Measurements from ENCODE around the gene CHMP2B.
A peak's percentile ranks its signal among the peaks of the same experiment; 100 is the strongest.
"Not testable (repeated sequence)": the region's sequence is repeated elsewhere in the genome, so short reads cannot be mapped to it uniquely, and the experiment has no call there.

Gene CHMP2B

GRCh38 chr3:87233805-87234204 lies 6.7 kb downstream of the CHMP2B start:
- no peak for DNase-seq (ENCODE audit: low read depth)

DNA sequence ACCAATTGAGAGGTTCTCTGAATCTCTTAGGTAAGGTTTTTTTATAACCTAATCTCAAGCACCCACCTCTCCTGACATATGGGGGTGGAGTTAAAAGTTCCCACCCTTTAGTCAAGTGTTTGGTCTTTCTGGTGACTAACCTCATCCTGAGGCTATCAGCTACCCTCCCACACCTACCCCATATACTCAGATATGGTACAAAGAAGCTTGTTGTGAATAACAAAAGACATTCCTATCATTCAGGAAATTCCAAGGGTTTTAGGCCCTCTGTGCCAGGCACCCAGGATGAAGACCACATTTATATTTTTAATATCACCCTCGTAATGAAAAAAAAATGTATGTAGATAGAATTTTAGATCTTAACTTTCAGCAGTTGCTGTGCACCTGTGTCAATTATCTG lies 9.0 kb downstream of the CHMP2B start:
- DNase-seq (ENCODE audit: low read depth): no peak

- no peak for DNase-seq (ENCODE audit: low read depth)
Observed at GRCh38 chr3:87246662-87247429, 19.7 kb downstream of the CHMP2B start.

DNA sequence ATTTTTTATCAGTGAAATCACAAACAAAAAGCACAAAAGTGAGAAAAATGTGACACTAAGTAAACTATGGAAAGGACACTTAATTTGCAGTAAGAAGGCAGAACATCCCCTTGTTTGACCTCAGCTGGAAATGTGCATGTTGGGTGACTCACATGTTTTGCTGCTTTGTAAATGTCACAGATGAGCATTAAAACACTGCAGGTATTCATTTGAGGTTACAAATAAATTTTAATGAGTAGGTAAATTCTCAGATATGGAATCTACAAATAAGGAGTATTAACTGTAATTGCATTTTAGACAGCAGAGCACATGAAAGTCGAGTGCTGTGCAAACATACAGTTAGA lies 20.3 kb downstream of the CHMP2B start:
- no peak for DNase-seq (ENCODE audit: low read depth)

DNA sequence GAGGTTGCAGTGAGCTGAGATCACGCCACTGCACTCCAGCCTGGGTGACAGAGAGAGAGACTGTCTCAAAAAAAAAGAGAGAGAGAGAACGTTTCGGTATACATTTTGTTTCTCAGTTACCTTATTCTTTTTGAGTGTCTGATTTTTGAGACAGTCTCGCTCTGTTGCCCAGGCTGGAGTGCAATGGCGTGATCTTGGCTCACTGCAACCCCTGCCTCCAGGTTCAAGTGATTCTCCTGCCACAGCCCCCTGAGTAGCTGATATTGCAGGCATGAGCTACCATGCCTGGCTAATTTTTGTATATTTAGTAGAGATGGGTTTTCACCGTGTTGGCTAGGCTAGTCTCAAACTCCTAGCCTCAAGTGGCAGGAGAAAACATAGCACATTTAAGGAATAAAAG lies 21.1 kb downstream of the CHMP2B start:
- not testable (repeated sequence) for DNase-seq (ENCODE audit: low read depth)

- no peak for DNase-seq (ENCODE audit: low read depth)
Observed at GRCh38 chr3:87248831-87249230, 21.7 kb downstream of the CHMP2B start.

DNA sequence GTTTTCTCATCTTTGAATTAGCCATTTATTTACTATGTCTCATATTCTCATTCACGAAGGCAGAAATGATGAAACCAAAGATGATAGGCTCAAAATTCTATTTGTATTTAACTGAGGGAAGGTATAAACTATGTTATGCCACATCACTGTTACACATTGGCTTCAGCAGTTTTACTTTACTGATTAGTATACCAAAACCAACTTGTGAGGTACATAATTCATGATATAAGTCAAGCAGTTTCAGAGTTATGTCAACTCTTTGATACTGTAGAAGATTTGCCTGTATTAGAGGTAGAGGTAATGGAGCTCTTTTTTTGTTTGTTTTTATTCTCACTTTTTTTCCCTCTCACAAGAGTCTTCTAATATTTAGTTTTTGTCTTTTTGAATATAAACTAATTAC lies 22.9 kb downstream of the CHMP2B start:
- DNase-seq (ENCODE audit: low read depth): no peak

GRCh38 chr3:87260270-87260669 lies 33.2 kb downstream of the CHMP2B start:
- DNase-seq (ENCODE audit: low read depth): peak; percentile 33

GRCh38 chr3:87261925-87262324 lies 34.8 kb downstream of the CHMP2B start:
- DNase-seq (ENCODE audit: low read depth): no peak

GRCh38 chr3:87267953-87268645 lies 41.0 kb downstream of the CHMP2B start:
- no peak for DNase-seq (ENCODE audit: low read depth)

- no peak for DNase-seq (ENCODE audit: low read depth)
Observed at GRCh38 chr3:87268646-87269211, 41.6 kb downstream of the CHMP2B start.

- no peak for DNase-seq (ENCODE audit: low read depth)
Observed at GRCh38 chr3:87269723-87270122, 42.6 kb downstream of the CHMP2B start.

GRCh38 chr3:87270908-87271700 lies 44.0 kb downstream of the CHMP2B start:
- DNase-seq (ENCODE audit: low read depth): no peak

GRCh38 chr3:87272718-87273341 lies 45.7 kb downstream of the CHMP2B start:
- DNase-seq (ENCODE audit: low read depth): no peak

- no peak for DNase-seq (ENCODE audit: low read depth)
Observed at GRCh38 chr3:87276484-87276883, 49.4 kb downstream of the CHMP2B start, which contains the start of gene POU1F1. Gene POU1F1, minus strand, starts transcription at chr3:87276584. Its CDS starts 122 bp downstream, at chr3:87276462.

GRCh38 chr3:87287011-87287410 lies 59.9 kb downstream of the CHMP2B start:
- DNase-seq (ENCODE audit: low read depth): peak; percentile 86

GRCh38 chr3:87288446-87288845 lies 61.3 kb downstream of the CHMP2B start:
- DNase-seq (ENCODE audit: low read depth): no peak

DNA sequence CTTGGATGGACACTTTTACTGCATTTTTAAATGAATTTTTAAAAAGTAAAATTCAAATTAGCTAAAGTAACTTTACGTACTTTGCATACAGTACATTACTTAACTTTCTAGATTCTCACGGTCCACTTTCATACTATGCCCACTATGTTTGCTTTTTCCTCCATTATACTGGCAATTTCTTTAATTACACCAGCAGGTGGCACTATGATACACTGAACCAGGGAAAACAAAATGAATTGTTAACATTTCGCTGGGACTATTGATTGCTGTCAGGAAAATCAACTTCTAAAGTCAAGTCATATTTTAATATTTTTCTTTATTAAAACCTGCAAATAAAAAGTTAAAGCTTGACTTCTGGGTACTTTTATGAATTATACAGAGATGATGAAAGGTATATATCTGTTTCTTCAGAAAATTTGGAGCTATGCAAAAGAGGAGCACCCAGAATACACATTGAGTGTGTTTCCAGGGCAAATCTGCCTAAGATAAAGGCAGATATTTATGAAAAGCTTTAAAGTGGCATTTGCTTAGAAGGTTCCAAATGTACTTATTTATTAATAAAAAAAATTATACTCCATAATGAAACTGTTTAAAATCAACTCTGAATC lies 71.1 kb downstream of the CHMP2B start:
- DNase-seq (ENCODE audit: low read depth): peak; percentile 29

GRCh38 chr3:87305031-87305430 lies 77.9 kb downstream of the CHMP2B start:
- not testable (repeated sequence) for DNase-seq (ENCODE audit: low read depth)
